Activated T-cell treated with anti-CD3 and anti-CD28 coated beads for 48 hours (primary cell): ENCODE data around the gene CHST7.

Source experiments
- DNase-seq: peaks from one replicate; pipeline ENCODE4 v3.0.0-alpha.2; 2020; ENCODE audit warnings: low read depth

Gene CHST7

DNA sequence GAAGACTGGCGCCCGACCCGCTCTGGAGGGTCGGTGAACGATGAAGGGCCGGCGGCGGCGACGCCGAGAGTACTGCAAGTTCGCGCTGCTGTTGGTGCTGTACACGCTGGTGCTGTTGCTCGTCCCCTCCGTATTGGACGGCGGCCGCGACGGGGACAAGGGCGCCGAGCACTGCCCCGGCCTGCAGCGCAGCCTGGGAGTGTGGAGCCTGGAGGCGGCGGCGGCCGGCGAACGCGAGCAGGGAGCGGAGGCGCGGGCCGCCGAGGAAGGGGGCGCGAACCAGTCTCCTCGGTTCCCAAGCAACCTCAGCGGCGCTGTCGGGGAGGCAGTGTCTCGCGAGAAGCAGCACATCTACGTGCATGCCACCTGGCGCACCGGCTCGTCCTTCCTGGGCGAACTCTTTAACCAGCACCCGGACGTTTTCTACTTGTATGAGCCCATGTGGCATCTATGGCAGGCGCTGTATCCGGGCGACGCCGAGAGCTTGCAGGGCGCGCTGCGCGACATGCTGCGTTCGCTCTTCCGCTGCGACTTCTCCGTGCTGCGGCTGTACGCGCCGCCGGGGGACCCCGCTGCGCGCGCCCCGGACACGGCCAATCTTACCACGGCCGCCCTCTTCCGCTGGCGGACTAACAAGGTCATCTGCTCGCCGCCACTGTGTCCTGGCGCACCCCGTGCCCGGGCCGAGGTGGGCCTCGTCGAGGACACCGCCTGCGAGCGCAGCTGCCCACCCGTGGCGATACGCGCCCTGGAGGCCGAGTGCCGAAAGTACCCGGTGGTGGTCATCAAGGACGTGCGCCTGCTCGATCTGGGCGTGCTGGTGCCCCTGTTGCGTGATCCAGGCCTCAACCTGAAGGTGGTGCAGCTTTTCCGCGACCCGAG is 568 bp downstream of the CHST7 start:
- DNase-seq: peak; percentile 40

DNA sequence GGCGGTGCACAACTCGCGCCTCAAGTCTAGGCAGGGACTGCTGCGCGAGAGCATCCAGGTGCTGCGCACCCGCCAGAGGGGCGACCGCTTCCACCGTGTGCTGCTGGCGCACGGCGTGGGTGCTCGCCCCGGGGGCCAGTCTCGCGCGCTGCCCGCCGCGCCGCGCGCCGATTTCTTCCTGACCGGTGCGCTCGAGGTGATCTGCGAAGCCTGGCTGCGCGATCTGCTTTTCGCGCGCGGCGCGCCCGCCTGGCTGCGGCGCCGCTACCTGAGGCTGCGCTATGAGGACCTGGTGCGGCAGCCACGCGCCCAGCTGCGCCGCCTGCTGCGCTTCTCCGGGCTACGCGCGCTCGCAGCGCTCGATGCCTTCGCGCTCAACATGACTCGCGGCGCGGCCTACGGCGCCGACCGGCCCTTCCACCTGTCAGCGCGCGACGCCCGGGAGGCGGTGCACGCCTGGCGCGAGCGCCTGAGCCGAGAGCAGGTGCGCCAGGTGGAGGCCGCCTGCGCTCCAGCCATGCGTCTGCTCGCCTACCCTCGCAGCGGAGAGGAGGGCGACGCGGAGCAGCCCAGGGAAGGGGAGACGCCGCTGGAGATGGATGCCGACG is 1.3 kb downstream of the CHST7 start:
- DNase-seq: peak; percentile 31

DNA sequence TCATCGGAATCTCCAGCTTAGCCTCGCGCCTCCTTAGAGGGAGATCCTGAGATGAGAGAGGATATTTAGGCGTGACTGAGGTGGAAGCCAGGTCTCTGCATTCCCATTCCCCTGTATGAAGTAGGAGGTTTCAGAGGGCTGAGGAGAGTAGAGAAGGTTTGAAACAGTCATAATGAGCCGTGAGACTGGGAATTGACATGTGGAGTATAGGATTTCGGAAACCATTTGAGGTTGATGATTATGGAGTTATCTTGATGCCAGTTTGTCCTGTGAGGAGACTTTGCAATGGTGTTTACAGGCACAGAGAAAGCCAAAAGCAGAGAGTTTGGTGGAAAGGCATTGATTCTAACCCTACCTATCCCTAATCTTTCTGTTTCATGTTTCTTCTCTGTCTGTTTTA is 2.0 kb downstream of the CHST7 start:
- DNase-seq: no peak

DNA sequence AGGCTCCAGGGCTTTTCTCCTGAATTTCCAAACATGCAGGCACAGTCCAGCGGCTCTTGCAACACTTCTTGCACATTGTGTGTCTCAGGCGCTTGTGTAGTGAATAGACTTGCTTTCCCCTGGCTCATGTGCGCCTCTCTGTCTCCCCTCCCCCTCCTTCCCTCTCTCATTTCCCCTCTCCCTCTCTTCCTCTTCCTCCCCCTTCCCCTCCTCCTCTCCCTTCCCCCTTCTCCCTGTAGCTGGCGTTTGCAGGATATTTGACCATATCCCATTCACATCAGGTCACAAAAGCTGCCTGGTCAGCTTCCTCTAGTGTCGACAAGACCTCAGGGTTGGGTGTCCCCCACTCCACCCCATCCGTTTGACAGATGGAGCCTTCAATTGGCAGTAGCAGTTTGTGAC is 2.4 kb downstream of the CHST7 start:
- no peak for DNase-seq

DNA sequence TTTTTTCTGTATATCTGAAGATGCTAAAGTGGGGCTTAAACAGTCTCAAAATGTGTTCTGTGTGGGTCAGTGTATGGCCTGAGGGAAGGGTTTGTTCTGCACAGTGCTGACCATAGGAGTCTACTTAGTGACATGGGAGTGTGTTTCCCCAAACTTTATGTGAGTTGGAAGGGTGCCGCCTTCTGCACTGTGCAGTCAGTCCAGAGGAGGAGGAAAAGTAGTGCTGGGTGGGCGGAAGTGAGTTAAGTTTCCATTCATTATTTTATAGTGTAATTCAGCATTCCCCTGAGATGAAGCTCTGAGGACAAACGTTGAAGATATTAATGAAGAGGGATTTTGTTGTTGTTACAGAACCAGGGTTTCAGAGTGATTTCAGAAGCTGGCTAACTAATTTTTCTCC is 2.9 kb downstream of the CHST7 start:
- DNase-seq: no peak

DNA sequence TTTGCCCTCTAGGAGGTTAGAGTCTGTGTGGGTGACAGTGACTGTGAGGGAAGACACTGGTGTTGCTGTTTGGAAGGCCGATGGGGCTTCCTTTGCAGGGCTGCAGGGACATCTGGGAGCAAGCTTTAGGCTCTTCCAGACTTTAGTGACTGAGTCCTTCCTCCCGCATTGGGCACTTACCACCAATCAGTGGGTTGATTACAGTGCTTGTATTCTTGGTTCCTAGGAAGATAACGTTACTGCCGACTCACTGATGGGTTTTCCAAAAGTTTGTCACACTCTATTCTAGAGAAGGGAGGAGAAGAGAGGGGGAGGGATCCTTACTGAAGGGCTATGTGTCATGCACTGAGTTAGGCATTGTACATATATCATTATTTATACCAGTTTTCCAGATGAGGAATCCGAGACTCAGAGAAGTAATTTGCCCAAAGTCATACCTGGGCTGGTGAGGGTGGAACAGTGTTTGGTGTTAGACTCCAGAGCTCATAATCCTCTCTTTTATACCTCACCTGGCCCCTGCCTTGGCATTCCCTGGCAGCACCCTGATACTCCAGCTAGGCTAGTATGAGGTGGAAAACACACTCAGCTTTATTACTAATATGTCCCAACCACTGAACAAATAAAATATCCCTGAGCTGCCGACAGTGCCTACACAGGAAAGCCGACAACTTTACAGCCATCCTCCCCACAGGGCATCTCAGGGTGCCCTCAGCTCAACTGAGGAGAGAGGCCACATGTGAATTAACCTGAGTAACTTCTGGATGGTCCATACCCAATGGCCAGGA is 3.8 kb downstream of the CHST7 start:
- DNase-seq: no peak

DNA sequence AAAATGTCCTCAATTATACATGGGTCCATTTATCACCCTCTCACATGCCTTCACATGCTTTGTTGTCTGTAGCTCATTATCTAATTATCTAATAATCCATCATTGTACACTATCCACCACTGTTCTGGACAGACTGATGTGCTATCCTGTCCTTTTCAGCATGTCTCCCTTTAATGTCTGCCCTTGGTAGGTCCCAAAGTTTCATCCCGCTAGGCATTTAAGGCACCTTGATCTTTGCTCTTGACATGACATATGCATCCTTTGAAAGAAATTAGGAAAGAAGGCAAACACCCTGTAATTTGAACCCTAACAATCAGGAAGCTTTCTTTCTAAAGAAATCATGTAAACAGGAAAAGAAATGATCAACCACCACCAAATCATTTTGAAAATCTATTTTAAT is 5.7 kb downstream of the CHST7 start:
- DNase-seq: no peak

DNA sequence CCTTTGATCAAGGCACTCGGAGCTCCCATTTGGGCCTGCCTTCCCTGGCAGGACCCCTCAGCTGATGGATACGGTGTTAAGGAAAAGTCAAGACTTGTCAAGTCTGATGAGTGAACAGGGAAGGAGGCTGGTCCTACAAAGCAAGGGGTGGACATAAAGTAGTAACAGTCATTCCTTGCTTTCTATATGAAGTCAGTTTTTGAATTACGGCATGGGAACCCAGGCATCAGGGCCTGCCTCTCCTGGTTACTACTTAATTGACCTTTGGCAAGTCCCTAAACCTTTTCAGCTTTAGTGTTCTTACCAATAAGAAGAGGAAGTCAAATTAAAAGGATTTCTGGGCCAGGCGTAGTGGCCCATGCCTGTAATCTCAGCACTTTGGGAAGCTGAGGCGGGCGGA is 7.0 kb downstream of the CHST7 start:
- no peak for DNase-seq

DNA sequence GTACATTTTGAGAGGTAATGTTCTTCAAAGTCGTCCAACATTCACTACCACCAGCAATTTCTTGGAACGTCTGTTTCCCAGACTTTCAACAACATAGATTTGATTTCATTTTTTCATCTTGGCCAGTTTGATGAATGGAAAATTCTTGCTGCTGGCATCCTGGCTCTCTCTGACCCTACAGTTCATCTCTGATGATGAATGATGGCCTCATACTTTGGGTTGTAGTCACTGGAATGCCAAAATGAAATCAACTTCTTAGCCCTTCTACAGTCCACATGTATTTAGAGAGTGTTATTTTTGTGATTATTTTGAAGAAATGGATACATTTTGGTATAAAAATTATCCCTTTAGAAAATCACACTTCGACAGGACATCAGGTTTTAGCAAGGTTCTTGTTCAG is 8.8 kb downstream of the CHST7 start:
- DNase-seq: no peak

DNA sequence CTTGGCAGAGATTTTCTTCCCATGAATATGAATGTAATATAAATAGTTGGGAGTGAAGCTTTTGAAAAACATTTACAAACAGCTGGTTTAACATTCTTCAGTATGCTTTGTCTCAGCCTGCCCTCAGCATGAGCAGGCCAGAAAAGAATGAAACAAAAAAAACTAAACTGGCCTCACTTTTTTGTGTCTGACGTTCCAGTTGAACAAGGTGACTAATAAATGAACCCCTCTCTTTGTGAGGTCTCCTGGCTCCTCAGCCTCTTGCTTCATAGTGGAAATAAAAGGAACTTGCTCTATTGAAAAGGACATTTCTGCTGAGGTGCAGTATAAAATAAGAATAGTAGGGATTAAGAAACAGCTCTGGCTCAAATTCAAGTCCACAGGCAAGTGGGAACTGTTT is 9.4 kb downstream of the CHST7 start:
- no peak for DNase-seq

DNA sequence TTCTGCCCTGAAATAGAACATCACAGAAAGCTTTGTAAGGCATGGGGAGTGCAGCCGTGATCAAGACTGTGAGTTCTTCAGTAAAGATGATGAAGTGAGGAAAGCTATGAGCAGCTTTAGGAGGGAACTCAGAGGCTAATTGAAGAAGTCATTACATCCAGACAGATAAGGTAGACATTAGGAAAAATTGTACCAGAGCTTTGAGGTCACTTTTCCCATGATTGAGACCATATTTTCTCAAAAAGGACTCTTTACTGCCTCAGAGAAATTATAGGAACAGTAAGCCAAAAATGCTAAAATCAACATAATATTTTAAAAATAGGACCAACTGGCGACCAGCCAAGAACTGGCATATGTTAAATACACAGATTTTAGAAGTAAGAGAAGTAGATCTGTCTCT is 11.2 kb downstream of the CHST7 start:
- no peak for DNase-seq

DNA sequence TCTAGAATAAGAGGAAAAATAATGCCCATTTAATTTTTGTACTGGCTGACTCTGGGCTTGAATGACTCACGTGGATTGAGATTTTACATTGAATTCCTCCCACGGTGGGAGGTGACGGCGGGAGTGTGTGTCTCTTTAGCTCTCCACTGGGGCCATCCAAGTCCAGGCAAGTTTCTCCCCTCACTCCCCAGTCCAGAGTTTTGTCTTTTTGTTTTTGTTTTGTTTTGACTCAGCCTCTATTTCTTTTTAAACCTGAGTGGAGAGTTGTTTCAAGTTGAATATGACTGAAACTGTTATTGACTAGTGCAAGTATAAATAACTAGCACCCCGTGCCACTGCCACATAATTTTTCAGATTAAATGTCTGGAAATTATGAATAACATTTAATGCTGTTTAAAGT is 13.6 kb downstream of the CHST7 start:
- DNase-seq: no peak

DNA sequence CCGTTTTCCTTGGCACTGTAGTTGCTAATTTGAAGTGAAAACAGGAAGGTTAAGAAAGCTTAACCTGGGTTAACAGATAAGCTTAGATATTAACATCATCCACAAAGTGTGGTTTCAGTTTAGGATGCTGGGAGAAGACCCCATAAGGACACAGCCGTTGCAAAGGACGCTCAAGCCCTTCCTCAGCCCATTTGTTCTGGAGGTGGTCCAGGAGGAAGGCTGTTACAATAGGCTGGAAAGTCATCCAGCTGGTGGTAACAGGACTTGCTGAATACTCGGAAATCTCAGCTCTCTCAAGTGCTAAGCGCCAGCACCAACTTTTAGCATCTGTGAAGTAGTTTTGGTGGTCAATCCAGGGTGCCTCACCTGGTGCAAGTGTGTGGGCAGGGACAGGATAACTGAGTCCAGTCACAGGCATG is 14.2 kb downstream of the CHST7 start:
- DNase-seq: no peak

DNA sequence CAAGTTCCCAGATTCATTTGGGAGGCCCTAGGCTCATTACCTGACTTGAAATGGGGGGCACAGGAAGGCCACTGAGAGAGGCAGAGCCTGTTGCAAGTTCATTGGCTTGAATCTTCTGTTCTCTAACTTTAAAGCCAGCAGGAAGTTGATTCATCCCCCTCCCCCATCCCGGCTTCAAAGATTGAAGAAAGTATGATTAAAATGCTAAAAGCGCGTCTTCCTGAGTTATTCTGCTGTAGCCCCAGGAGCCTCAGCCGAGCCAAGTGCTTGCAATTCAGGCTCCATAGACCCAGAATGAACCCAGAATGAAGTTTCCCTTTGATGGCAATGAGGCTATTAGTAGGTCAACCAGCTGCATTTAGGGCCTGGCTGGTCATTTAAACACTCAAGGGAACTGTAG is 14.7 kb downstream of the CHST7 start:
- no peak for DNase-seq

DNA sequence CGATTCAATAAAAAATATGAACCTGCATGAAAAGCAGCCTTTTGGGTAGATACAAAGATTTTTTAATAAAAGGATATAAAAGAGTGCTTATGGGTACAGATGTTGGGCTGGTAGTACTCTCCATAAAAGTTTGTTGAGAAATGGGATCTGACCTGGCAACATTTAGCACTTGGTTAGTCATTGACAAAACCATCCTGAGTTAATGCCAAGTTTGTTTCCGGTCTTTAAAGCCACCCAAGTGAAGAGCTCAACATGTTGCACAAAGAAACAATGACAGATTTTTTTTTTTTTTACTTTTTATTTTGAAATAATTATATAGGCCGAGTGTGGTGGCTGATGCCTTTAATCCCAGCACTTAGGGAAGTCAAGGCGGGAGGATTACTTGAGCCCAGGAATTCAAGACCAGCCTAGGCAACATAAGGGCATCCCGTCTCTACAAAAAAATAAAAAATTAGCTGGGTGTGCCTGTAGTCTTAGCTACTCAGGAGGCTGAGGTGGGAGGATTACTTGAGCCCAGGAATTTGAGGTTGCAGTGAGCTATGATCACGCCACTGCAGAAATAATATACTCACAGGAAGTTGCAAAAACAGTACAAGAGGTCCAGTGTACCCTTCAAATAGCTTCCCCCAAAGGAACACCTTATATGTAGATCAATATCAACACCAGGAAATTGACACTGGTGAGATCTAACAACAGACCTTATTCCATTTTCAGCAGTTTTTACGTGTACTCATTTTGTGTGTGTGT is 16.6 kb downstream of the CHST7 start:
- no peak for DNase-seq

DNA sequence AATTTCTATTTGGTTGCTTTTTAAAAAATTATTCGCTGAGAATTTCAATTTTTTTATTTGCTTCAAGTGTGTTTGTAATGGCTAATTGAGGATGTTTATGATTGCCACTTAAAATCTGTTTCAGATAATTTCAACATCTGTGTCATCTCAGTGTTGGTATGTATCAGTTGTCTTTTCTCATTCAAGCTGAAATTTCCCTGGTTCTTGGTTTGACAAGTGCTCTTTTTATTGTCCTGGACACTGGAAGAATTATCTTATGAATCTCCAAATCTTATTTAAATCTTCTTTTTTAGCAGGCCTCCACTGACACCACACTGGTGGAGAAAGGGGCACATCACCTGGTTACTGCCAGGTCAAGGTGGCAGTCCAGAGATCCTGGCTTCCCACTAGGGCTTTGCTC is 21.5 kb downstream of the CHST7 start:
- DNase-seq: no peak

DNA sequence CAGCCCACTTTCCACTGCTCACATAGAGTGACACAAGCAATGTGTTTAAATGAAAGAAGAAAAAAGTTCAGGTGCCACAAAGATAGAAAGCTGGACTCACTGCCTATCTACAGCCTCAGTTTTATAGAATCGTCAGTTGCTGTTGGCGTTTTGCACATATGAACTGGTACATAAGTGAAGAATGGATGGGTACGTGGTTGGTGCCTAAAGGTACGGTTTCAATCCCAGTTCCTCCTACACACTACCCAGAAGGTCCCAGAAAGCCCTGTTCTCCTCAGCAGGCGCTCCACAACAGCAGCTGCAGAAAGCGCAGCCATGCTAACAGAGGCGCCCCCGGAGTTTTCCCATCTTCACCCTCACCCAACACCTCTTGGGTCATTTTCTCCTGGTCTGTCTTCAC is 23.6 kb downstream of the CHST7 start:
- no peak for DNase-seq

DNA sequence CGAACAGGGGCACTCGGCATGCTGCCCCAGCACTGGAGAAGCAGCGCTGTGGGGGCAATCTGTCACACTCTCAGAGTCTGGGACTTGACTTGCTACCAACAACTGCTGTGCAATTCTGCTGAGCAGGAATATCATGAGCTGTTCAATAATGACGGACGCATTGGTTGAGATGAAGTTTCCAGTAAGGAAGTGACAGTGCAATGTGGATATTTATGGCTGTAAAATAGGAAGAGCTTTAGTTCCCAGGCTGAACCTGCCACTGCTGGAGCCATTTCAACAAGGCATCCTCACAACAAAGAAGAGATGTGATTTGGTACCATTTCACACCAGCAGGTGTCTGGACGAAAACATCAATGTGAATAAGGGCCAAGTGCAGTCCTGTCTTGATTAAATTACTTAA is 24.2 kb downstream of the CHST7 start:
- DNase-seq: no peak

DNA sequence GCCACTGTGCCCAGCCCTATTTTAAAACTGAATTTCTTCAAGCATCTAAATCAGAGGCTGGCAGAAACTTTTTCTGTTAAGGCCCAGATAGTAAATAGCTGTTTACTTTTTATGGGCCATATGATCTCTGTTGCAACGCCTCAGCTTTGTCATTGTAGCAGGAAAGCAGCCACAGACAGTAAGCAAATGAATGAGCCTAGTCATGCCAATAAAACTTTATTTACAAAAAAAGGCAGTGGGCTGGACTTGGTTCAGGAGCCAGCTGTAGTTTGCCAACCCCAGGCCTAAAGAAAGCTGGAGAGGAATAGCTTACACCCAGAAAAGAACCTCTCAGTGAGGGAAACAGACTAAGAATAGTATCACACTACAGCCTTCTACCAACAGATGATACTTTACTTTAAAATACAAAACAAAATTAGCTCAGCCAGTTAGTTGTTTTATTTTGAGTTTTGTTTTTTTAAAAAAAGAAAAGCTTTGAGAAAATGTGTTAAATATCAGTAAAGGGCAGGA is 25.5 kb downstream of the CHST7 start:
- no peak for DNase-seq

DNA sequence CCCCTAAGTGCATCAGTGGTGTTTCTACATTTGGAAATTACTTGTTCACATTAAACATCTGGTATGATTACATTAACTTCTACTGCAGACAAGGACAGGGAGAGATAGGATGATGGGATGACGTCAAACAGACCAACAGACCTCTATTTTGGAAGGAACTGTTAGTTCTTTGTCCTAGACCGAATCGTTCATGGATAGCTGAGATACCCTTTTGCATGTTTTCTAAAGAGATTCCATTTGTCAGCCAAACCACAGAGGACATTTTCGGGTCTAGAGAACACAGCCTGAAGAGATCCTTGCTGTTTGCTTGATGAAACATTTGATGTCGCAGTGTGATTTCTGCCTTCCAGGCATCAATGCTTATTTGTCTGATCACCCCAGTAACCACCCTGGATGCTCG is 27.7 kb downstream of the CHST7 start:
- no peak for DNase-seq

DNA sequence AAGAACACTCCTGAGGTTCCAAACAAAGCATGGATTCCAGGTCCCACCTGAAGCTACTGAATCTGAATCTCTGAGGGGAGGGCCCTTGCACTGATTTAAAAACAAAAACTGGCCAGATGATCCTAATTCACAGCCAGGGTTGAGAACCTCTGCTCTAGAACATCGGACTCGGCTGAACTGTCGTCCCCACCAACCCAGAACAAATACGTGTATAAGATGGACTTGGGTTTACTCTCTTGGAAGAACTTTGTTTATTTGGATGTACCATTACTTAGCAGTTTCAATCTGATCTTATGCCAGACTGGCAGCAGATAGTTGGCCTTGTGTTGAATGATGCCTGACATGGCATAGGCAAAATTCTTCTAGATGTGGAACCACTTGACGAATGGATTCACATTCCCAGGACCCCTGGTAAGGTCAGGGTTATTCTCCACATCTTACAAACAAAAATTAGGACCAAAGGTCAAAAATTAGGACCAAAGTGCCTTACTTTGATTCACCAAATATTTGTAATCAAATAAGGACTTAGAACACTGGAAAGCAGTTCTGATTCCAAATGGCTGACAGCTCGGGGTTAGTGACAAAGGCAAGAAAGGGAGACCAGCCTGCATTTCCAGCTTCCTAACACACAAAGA is 29.0 kb downstream of the CHST7 start:
- DNase-seq: no peak

DNA sequence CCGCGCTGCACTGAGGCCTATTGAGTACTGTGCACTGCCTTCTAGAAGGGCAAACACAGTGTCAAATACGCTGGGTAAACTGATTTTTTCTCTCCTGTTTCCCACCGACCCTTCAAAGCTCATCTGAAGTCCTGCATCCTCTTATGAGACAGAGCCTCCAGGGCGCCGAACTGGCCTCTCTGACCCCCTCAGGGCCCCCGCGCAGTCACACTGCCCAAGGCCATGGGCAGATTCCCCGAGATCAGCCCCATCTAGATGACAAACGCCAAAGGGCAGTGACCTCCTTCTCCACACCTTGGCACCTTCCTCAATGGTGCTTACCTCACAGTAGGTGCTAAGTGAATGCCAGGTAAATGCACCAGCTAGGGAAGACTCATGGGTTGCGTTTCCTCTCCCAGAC is 34.4 kb downstream of the CHST7 start:
- DNase-seq: no peak
